Stimulated activated CD4-positive, alpha-beta T cell treated with anti-CD3 and anti-CD28 coated beads, Interleukin-1b, Interleukin-23, amount 100 ng/mL, for 1 hour (primary cell): Measurements from ENCODE around the gene PTH1R.
"Not testable (repeated sequence)": the region's sequence is repeated elsewhere in the genome, so short reads cannot be mapped to it uniquely, and the experiment has no call there.

Experiments used
- DNase-seq, 2 donors: peaks; one replicate each; pipeline ENCODE4 v3.0.0-alpha.2; 2020; ENCODE audit warnings: low read depth in 2 of 2

The PTH1R gene

DNA sequence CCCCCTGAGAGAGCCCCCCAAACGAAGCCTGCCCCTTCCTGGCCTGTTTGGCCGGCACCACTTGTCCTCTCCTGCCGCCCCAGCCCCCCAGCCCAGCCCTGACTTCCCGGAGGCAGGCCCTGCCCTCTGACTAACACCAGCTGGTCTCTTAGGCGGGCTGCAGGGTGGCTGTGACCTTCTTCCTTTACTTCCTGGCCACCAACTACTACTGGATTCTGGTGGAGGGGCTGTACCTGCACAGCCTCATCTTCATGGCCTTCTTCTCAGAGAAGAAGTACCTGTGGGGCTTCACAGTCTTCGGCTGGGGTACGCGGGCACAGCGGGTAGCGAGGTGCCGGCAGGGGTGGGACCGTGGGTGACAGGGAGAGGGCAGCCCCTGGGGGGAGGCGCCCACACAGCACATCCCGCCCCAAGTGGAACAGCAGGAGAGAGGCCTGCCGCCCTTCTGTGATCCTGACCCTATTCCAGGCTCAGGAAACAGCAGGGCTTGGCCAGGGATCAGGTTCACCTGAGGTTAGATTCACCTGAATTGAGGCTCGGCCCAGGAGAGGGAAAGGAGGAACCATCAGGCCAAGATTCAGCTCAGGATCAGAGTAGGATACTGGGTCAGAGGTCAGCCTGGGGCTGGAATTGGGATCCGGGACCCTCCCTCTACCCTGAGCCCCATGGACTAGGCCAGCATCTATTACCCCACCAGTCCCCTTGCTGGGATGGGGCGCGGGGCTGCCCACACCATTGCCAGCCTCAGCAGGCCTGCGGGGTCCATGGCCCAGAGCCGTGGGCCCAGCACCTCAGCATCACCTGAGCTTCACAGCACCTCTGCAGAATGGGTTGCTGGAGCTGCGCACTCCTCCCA is 21.9 kb downstream of the PTH1R start:
- DNase-seq: no peak

DNA sequence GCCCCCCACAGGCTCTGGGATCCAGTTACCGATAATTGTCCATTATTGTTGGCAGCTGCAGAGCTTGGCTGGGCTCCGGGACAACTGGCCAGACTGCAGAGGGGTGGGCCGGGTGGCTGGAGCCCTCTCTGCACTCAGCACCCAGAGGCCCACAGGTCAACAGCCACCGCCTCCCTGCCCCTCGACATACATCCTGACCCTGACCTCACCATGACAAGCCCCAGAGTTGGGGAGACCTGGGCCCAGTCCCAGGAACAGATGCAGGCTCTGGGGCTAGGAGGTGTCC is 22.4 kb downstream of the PTH1R start:
- DNase-seq: no peak

DNA sequence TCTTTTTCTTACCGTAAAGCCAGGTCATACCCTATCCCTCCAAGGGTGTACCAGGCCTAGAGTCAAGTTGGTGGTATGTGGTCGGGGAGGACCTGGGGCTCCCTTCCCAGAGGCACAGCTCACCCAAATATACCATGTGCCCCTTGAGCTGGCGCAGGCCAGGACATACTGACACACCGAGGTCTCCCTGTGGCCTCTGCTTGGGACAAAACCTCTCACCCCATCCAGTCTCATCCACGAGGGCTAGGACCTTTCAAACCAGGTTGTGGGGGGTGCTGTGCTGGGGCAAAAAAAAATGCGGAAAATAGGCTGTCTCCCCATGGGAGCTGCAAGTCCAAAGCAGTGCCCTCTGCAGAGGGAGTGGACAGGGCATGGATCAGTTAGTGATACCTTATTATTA is 22.8 kb downstream of the PTH1R start:
- no peak for DNase-seq

DNA sequence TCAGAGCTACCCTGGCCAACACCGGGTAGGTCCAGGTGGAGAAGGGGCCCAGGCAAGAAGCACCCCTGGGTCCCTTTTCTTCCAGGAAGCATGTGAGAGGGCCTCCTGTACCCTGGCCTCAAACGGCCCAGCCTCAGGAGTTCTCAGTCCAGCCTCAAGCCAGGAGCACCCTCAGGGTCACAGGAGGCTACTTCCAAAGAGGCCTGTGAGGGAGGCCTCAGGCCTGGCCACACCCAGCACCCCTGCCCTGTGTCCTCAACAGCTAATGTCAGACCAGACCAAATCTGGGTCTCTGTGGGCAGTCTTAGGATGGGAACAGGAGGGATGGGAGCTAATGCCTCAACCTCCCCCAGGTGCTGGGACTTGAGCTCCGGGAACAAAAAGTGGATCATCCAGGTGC is 23.5 kb downstream of the PTH1R start:
- no peak for DNase-seq

DNA sequence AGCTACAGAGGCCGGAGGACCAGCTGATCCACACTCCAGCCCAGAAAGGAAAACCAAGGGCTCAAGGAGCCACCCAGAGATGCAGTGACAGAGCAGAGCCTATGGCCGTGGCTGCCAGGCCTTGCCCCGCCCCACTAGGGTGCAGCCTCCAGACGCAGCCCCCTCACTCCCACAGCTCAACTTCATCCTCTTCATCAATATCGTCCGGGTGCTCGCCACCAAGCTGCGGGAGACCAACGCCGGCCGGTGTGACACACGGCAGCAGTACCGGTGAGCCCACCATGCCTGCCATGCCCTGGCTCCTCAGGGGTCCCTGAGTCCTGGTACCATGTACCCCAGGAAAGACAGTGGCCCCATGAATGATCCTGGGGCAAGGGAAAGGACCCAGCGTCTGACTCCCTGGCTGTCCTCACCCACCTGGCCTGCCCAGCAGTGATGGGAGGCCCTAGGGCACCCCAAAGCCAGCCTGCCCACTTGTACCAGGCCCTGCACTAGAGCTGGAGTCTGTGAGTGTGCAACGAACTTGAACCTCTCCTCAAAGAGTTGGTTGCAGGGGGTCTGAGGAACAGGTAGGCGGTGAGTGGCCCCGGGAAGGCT is 24.2 kb downstream of the PTH1R start:
- no peak for DNase-seq

DNA sequence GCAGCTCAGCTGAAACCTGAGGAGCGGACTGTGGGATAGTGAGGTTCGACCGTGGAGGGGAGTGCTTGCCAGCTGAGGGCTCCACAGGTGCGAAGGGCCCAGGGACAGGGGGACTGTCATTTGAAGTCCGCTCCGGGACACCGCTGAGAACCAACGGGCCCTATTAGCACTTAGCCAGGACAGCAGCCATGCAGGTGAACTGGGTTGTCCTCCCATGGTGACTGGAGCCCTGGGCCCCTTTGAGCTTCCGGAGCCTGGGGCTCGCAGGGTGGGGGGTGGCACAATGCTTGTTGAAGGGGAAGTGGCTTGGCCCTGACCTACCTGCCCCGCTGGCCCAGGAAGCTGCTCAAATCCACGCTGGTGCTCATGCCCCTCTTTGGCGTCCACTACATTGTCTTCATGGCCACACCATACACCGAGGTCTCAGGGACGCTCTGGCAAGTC is 24.7 kb downstream of the PTH1R start:
- DNase-seq: no peak

DNA sequence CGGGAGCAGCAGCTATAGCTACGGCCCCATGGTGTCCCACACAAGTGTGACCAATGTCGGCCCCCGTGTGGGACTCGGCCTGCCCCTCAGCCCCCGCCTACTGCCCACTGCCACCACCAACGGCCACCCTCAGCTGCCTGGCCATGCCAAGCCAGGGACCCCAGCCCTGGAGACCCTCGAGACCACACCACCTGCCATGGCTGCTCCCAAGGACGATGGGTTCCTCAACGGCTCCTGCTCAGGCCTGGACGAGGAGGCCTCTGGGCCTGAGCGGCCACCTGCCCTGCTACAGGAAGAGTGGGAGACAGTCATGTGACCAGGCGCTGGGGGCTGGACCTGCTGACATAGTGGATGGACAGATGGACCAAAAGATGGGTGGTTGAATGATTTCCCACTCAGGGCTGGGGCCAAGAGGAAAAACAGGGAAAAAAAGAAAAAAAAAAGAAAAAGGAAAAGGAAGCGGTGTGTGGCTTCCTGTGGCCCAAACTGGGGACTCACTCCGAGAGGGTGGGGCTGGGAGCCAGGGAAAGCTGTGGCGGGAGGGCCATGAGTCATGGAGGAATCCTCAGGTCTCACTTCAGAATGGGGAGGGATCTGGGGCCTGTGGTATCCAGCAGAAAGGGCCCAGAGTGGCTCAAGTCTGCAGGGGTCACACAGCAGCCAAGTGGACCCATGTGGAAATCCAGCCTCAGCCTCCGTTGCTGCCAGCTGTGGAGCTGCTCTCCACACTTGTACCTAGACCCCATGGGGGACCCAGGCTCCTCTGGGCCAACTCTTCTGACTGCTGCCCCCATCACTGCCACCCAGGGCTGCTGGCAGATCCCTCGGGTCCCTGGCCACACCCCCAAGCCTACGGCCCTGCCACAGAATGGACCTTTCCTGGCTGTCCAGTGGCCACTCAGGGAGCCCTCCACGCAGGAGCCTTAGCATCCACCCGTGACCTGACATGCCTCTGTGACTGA is 26.1 kb downstream of the PTH1R start:
- no peak for DNase-seq

DNA sequence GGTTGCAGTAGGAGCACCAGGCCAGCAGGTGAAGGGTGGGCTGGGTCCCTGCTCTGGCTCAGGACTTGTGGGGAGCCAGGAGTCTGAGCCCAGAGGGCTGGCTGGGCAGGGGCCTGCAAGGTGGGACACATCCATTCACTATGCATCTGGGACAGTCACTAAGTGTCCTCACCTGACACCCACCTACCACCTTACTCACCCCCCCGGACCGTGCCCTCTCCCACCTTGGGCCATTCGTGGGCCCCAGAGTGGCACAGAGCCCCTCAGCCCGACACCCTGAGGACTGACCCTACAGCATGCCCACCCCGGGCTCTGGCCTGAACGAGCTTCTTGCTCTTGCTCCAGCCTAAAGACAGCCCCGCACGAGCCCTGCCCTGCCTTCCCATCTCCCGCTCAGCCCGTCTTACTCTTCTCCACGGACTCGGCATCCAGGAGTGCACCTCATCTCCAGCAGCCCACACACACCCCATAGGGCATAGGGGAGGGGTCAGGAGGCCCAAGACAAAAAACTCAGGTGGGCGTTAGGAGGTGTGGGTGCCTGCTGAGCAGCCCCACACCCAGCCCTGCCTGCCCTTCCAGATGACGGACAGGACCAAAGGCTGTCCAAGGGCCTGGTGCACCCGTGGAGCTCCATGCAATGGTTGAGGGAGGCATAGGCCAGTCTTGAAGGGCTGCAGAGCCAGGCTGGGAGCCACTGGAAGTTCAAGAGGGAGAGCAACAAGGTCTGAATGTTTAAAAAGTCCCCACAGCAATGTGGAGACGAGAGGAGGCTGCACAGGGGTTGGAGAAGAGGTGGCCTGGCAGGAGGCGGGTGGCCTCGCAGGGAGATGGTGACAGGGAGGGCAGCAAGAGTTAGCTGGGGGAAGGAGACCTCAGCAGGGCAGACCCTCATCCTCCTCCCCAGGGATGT is 27.0 kb downstream of the PTH1R start:
- no peak for DNase-seq

DNA sequence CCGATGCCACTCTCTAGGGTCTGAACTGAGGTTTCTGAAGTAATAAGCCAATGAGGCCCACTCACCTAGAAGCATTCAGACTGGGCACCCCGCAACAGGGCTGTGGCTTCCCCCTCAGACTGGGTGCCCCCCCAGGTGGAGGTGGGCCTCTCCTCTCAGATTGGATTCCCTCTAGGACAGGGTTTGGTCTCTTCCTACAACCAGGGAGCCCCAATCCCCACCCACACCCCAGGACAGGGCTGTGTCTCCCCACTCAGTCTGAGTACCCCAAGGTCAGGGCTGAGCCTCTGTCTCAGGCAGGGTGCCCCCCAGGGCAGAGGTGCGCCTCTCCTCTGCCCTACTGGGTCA is 27.7 kb downstream of the PTH1R start:
- DNase-seq: no peak

DNA sequence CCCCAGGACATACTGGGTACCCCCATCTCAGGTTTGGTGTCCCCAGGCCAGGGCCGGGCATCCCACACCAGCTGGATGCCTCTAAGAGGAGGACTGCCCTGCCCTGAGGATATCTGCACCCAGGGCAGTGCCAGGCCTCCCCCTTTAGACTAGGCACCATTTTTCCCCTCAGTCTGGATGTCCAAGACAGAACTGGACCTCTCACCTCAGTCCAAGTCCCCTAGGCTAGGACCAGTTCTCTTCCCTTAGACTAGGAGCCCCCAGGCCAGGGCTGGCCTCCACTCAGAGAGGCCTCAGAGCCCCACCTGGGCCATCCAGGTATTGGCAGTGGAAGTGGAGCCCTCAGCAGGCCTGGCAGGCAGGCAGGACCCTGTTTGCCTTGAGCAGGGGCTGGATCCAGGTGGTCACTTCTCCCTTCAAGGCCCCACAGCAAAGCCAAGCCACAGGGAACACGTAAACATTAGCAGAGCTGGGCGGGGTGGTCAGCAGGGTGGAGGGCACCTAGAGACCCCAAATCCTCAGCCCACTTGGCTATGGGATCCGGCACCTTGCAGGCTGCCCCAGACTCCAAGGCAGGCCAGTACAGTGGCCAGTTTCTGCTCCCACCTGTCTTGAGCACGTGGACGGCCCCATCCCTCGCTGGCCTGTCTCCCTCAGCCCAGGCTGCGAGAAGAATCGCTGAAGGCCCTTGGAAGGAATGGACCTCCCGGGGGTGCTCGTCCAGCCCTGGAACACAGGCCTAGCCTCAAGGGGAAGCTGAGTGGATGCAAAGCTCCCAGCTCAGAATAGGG is 28.3 kb downstream of the PTH1R start:
- no peak for DNase-seq

DNA sequence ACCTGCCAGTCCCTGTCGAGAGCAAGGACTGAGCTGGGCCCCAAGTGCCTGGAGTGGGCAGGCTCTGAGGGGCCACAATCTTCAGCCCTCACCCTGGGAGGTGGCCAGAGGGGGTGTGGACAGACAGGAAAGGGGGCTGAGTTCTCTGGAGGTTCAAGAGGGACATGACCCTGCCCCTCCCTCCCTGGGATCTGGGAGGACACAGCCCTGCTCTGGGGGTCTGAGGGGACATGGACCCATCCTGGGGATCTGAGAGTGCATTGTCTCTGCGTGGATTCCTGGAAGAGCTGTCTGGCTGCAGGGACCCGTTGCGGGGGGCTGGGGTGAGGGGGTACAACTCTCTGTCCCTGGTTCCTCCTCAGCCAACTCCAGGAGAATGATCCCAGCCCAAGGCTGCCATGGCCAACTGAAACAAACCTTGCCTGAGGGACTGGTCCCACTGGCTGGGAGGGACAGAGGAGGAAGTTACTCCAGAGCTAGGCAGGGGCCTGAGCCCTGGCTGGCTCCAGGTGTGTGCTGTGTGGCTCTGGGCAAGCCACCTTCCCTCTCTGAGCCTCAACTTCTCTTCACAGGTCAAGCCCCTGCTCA is 29.0 kb downstream of the PTH1R start:
- DNase-seq: no peak

DNA sequence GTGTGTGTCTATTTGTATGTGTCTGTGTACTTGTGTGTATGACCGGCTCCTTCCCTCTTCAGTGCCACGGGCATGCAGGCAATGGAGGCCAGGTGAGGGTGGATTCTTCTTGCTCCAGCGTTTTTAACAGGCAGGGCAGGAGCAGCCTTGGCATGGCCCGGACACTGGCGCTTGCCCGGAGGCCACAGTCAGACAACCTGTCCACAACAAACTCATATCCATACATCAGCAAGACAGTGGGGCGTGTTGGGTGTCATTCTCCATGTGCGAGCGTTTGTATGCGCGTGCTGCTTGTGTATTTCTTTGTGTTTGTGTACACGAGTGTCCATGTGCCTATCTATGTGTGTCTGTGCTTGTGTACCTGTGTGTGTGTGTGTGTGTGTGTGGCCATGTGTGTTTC is 29.8 kb downstream of the PTH1R start:
- DNase-seq: no peak

DNA sequence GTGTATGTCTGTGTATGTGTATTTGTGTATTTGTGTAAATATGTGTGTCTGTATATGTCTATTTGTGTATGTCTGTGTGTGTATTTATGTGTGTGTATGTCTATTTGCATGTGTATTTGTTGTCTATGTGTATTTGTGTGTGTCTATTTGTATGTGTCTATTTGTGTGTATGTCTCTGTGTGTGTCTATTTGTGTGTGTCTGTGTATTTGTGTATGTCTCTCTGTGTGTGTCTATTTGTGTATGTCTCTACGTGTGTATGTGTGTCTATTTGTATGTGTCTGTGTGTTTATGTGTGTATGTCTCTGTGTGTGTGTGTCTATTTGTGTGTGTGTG is 30.4 kb downstream of the PTH1R start:
- no peak for DNase-seq

DNA sequence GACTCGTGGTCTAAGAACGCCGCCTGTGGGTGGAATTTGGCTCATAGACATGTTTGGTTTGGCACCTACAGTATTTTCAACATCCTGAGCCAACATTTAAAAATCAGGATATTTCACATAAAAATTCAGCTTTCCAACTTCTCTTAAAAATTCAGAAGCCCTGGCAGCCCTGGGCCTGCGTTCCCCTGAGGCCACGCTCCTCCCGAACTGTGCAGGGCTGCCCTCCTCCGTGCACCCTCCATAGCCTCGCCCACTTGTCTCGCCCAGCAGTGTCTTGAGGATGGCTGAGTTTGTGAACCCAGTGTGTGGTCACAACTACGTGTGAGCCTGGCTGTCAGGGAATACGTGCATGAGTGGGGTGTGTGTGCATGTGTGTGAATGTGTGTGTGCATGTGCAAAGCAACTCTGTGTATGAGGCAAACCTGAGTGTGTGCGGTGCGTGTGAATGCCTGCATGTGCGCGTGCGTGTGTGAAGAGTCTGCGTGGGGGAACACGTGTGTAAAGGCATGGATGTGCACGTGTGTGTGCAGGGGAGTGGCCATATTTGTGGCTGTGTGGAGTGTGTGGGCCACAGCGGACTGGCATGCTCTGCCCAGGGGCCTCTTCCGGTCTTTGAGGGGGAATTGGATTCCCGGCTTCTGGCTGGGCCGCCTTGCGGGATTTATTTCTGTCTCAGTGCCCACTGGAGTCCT is 30.9 kb downstream of the PTH1R start:
- DNase-seq: no peak

DNA sequence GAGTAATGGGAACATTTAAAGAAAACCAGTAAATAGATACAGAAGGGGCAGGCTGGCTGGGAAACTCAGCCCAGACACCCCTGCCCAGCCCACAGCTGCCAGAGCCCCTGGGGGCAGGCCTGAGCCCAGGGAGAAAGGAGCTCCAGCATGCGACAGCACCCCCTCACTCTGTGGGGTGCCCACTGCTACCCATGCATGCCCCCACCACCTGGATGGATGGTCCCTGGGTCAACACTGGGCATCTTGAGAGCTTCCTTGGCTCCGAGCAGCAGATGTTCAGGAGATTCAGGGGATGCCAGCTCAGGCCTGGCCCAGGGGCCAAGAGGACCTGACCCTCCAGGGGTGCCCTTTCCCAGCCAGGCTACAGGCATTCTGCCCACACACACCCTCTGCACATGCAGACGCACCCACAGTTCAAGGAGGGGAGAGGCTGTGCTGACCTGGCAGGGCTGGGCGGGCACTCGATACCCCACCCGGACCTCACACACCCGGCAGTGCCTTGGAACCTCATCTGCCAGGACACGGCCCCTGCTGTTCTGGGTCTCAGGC is 31.5 kb downstream of the PTH1R start:
- no peak for DNase-seq

DNA sequence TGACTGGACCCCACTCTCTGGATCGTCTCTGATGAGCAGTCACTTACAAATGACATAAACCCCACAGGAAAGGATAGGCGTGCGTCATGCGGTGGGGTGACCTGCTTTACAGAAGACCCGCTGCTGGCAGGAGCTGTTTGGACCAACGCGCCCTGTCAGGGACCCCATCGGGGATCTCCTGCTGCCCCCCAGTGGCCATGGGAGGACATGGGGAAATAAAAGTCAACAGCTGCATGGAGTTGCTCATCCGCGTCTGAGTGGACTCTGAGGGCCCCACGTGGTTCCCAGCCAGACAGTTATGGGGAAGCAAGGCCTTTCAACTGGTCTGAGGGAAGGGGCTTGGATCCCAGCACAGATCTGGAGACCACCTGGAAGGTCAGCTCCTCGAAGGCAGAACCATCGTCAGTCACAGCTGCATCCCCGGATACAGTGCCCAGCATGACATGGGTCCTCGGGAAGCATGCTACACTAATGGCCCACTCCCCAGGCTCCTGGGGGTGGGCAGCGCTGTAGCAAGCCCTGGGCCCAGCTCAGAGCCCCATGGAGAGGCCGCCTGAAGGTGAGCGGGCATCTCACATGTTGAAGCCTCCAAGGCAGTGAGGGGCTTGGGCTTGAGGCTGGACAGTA is 32.1 kb downstream of the PTH1R start:
- peak; percentile 44 to 48 for DNase-seq

DNA sequence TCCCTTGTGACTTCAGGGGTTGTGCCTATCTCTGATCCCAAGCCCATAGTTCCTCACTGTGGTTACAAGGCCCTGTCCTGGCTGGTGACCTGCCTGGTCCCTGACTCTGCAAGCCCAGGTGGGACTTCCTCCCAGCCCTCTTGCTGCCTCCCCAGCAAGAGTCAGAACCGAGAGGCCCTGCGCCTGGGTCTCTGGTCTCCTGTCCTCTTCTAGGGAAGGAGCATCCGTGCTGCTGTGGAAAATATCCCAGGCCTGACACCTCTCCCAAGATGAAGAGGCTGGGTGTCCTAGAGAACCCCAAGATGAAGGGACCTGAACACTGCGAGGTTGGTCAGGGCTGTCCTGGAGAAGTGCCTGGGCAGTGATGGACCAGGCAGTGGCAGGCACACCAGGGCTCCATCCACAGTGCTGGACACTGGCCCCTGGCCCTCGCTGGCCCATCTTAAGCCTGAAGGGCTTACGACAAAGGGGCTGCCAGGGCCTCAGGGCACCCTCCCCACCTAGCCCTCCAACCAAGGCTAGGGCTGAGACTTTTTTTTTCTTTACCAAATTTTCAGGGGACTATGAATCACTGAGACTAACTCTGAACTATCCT is 32.7 kb downstream of the PTH1R start:
- no peak for DNase-seq

DNA sequence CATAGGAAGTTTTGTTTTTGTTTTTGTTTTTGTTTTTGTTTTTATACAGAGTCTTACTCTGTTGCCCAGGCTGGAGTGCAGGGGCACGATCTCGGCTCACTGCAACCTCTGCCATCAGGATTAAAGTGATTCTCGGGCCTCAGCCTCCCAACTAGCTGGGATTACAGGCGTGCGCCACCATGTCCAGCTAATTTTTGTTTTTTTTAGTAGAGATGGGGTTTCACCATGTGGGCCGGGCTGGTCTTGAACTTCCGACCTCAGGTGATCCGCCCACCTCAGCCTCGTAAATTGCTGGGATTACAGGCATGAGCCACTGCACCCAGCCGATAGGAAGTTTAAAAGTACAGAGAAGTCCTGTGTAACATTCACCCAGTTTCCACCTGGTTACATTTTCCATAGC is 33.4 kb downstream of the PTH1R start:
- not testable (repeated sequence) for DNase-seq

DNA sequence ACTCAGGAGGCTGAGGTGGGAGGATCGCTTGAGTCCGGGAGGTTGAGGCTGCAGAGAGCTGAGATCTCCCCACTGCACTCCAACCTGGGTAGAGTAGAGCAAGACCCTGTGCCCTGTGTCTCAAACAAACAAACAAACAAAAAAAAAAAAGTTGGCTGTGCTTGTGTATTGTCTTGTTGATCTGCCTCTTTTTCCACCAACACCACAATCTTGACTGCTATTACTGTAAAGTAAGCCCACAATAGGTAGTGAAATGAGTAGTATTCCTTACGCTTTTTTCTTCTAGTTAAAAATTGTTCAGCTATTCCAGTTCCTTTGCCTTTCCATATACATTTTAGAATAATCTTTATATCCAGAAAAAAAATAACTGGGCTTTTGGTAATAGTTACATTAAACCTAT is 35.5 kb downstream of the PTH1R start:
- DNase-seq: no peak
